ENCODE results near the gene HOXA7.

The HOXA7 gene

GRCh38 chr7:27157702-27158431, 1.4 kb upstream of the HOXA7 start:
- DNase-seq, result no peak

- DNase-seq, result no peak
These were observed 634 bp upstream of the HOXA7 start for GRCh38 chr7:27156916-27157701.

- DNase-seq, result no peak
These were observed 513 bp downstream of the HOXA7 start for GRCh38 chr7:27155816-27156507.

- DNase-seq, result no peak
These were observed 1.3 kb downstream of the HOXA7 start for GRCh38 chr7:27154901-27155815.

GRCh38 chr7:27154369-27154768, 2.1 kb downstream of the HOXA7 start:
- no peak for DNase-seq

GRCh38 chr7:27153526-27153925, 2.9 kb downstream of the HOXA7 start:
- DNase-seq, result no peak

- DNase-seq, result no peak
These were observed 3.5 kb downstream of the HOXA7 start for GRCh38 chr7:27152816-27153442.

GRCh38 chr7:27151931-27152815, 4.3 kb downstream of the HOXA7 start, which contains the start of gene HOXA3:
HOXA3 (minus strand) TSS chr7:27152583; CDS start chr7:27110640, 41,943 bp downstream.
- no peak for DNase-seq

- no peak for DNase-seq
These were observed 5.0 kb downstream of the HOXA7 start for GRCh38 chr7:27151341-27151930.

- DNase-seq, result no peak
These were observed 5.7 kb downstream of the HOXA7 start for GRCh38 chr7:27150568-27151340.

- DNase-seq, result no peak
These were observed 6.5 kb downstream of the HOXA7 start for GRCh38 chr7:27149842-27150567.

- DNase-seq, result no peak
These were observed 7.5 kb downstream of the HOXA7 start for GRCh38 chr7:27148756-27149641.

GRCh38 chr7:27148031-27148755, 8.3 kb downstream of the HOXA7 start:
- DNase-seq, result no peak

- no peak for DNase-seq
These were observed 9.1 kb downstream of the HOXA7 start, which contains the start of gene HOXA6 for GRCh38 chr7:27147199-27148030. HOXA6 (minus strand) TSS chr7:27147774; CDS start chr7:27147749, 25 bp downstream.

- DNase-seq, result no peak
These were observed 9.8 kb downstream of the HOXA7 start for GRCh38 chr7:27146491-27147198.
